HG03432 (cell line): Measurements from ENCODE around the gene GABRG3.

Experiments used
- ATAC-seq: cut with Tn5 transposase; IDR thresholded peaks from one replicate; pipeline ENCODE4 v1.9.1; 2021; ENCODE audit warnings: mild to moderate bottlenecking, moderate library complexity; ENCODE audit not compliant: unreplicated experiment

Gene GABRG3

DNA sequence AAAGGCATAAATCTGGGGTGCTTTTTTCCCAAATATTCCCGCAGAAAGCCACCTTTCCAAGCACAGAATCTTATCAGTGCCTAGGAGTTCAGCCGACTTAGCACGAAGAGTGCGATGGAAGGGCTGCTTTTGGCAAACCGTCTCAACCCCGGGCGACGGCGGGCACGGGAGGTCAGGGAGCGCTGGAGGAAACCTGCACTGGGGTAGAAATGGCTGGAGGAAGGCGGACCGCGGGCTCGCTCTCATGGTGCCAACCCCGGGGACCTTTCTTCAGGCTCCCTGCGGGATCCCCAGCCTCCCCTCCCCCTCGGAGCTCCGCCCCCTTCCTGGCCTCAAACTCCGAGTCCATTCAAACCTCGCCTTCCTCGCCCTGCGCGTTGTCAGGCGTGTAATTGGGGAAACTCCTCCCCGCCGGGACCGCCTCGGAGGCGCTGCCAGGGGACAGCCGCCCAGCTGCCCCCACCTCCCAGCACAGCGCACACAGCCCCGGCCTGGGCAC, at the start of gene GABRG3:
Gene GABRG3, plus strand, starts transcription at position 470 of the 499 bp plus-strand sequence.
- no peak for ATAC-seq

DNA sequence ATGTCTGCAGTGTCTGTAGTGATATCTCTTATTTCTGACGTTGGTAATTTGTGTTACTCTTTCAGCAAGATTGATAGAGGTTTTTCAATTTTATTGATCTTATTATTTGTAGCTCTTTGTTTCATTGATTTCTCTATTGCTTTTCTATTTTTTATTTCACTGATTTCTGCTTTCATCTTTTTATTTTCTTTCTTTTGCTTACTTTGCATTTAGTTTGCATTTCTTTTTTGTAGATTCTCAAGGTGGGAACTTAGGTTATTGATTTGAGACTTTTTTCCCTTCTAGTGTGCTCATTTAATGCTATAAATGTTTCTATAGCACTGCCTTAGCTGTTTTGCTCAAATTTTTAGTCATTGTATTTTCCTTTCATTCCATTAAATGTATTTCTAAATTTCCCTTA, 49.5 kb upstream of the GABRG3 start:
- ATAC-seq = no peak

- ATAC-seq = no peak
Measured at GRCh38 chr15:26926081-26926480, 44.9 kb upstream of the GABRG3 start.

GRCh38 chr15:26928051-26928450, 42.9 kb upstream of the GABRG3 start:
- no peak for ATAC-seq

GRCh38 chr15:26929588-26929987, 41.4 kb upstream of the GABRG3 start:
- ATAC-seq = no peak

DNA sequence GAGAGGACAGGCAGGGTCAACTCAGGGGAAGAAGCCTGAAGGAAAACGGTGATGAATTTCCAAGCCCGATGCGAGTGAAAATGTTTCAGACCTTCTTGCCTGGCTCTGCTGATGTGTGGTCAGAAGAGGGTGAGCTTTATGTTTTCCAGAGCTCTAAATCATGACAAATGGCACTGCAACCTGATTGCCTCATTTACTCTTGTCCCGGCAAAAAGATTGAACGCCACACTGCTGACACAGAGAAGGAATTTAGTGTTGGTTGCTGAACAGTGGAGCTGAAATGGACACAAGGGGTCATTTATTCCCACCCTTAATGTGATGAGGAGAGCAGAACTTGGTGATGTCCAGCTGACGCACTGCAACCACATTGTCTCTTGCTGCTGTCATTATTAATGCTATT, 36.1 kb upstream of the GABRG3 start:
- ATAC-seq = no peak

- ATAC-seq = no peak
Measured at GRCh38 chr15:26935322-26935721, 35.7 kb upstream of the GABRG3 start.

- ATAC-seq = no peak
Measured at GRCh38 chr15:26936502-26936901, 34.5 kb upstream of the GABRG3 start.

- no peak for ATAC-seq
Measured at GRCh38 chr15:26937134-26937533, 33.8 kb upstream of the GABRG3 start.

DNA sequence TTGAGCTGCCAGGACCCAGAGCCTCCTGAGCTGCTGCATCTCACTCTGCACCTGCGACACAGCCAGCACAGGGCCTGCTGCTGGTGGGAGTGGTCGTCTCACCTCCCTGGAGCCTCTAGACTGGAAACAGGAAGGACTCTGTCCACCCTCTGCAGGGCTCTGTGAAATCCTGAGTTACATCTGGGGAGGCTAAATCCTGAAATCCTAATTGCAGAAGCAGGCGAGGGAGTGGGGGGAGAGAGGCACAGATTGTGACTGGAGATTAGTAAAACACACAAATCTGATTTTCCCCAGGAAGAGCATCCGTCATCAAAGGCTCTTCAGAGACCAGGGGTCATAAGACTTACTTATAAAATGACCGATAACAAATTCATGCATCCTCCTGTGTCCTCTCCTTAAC, 31.6 kb upstream of the GABRG3 start:
- no peak for ATAC-seq

DNA sequence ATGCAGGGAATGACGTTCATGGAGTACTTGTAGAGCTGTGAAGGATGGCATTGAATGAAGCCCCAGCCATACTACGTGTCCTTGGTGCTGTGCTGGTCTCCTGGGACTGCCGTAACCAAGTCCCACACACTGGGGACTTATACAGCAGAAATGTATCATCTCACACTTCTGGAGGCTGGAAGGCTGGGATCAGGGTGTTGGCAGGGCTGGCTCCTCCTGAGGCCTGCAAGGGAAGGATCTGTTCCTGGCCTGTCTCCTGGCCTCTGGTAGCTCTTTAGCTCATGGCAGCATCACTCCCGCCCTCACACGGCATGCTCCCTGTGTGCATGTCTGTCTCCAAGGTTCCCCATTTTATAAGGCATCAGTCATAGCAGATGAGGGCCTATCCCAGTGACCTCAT, 29.5 kb upstream of the GABRG3 start:
- no peak for ATAC-seq

DNA sequence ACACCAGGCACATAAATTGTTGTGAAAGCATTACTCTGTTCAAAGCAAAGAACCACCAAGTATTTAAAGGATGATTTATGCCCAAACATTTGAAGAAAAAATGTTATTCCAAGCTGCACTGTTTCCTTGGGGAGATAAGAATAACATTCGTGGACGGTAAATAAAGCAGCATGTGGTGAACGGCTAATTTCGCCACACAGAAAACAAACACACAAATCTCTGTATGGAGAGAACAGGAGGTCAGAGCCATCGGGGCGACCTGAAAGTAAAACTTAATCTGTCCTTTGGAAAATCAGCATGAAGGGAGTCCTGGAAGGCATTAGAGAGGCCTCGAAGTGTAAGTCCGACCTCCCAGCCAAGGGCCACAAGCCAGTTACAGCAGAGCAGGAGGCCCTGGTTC, 27.1 kb upstream of the GABRG3 start:
- no peak for ATAC-seq

DNA sequence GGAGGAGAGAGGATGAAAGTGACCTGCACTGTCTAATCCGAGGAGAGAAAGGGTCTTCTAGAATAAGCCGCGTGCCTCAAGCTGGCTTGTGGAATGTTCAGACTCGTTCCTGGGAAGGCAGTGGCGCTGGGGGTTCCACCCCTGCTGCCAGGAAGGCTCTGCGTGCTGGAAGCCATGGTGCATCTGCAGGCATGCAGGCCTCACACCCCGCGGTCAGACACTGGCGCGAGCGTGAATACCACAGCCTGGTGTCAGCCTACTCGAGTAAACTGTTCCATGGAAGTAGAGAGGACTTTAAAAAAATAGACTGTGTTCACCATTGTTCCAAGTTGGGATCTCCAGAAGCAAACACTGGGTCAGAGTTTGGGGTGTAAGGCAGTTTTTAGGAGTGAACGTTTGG, 25.9 kb upstream of the GABRG3 start:
- no peak for ATAC-seq

- no peak for ATAC-seq
Measured at GRCh38 chr15:26950001-26950400, 21.0 kb upstream of the GABRG3 start.

DNA sequence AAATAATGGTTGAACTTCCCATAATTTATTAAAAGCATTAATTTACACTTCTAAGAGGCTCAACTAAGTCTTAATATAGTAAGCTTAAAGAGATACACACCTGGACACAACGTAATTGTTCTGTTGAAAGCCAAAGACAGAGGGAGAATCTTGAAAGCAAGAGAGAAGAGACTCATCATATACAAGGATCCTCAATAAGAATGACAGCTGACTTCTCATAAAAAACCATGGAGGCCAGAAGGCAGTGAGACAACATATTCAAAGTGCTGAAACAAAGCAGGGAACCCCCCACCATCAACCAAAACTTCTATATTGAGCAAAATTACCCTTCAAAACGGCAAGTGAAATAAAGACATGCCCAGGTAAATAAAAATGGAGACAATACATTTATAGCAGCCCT, 16.6 kb upstream of the GABRG3 start:
- ATAC-seq = no peak

GRCh38 chr15:26967719-26968269, 3.2 kb upstream of the GABRG3 start:
- no peak for ATAC-seq

DNA sequence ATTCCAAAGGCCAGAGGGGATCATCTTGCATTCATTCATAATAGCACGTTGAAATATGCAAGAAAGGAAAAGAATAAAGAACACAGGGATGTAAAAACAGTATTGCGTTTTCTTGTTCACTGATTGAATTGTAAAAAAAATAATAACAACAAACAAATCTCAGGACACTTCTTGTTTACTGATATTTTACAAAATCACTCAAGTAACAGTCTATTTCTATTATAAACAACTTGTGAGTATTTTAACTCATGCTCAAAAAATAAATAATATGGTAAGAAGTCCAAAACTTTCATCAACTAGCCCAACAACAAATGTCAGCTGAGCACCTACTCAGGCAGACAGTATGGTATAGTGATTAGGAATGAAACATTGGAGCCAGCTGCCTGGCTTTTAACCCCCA, 2.2 kb upstream of the GABRG3 start:
- ATAC-seq = no peak

DNA sequence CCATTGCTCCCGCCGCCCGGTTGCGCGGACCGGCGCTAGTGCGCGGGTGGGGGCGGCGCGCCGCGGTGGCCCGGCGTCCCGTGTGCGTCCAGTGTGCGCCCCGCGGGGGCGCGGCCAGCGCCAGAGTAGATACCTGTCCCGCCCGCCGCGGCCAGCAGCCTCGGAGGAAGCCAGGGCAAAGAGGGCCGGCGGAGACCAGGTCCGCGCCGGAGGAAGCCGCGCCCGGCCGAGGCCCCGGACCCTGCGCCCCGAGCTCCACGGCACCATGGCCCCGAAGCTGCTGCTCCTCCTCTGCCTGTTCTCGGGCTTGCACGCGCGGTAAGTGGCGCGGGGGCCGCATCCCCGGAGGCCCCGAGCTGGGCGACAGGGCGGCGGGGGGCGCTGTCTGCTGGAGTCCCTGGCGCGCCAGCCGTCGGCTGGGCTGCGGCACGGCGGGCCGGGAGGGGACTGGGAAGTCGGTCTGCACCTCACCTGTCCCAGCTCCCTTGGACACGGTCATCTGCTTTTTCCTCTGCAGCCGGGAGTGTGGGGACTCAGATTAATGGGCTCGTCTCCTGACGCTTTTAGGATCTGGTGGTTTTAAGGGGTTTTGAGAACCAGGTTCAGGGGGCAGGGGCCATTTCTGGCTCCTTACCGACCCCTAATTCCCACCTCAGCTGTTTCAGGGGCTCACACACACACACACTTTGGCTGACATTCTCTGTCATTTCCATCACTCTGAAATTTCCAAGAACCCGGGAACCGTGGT, 464 bp downstream of the GABRG3 start:
- no peak for ATAC-seq

DNA sequence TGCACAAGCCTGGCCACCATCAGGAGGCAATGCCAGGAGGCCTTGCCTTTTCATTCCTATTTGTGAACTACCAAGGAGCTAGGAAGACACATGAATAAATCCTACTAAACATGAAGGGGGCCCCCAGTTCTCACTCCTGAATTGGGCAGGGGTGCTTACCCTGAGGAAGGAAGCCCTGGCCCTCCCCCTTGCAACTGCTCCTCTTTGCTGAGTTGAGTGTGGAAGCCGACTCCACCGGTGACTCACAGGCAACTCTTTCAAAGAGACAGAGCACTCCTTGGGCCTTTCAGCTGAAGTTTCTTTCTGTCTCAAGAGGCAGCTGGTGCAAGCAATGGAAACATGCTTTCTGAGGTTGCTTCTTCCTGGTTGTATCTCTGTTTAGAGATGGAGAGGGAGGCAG, 1.7 kb downstream of the GABRG3 start:
- ATAC-seq = no peak

DNA sequence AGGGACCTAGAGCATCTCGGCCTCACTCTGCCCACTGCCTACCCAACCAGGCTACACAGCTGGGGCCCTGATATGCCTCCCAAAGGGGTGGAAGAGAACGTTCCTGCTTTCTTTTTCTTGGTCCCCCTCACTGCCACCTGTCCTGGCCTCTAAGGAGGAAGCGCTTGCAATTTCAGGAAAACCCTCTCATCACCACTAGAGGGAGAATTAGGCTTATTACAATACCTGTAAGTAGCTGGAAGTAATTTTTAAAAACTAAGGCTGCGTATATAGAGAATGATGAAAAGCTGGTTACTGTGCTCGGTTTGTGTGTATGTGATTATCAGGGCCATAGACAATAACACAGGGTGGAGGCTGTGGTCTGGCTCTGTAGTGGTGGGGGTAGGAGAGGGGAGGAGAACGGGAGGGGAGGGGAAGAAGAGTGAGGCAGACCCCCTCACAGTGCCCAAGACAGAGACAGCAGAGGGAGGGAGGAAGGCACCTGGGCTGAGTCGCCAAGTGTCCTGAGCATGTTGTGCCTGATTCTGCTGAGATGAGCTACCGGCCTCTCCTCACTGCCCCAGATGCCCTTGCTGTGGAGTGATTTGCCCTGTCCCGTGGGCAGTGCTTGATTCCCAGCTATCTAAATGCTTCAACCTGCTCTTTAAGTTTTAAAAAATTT, 3.3 kb downstream of the GABRG3 start:
- ATAC-seq = no peak

- no peak for ATAC-seq
Measured at GRCh38 chr15:26981492-26981891, 10.5 kb downstream of the GABRG3 start.

DNA sequence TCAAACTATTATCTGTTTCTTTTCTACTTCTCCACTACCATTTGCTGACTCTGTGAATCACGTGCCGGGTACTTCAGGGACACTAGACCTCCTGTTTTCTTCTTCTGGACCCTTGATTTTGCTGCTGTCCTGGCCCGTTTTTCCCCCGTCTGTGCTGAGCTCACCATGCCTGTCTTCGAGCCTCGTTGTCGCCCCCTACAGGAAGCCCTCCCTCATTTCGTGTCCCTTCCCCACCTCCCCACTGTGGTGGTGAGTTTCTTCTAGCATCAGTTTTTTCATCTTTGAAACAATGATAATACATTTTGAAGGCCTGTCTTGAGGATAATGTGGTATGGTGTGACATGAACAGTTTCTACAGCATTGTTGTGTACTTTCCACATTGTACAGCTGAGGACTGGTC, 12.8 kb downstream of the GABRG3 start:
- ATAC-seq = no peak
